ENCODE results near the gene CYFIP1. TPM values are rescaled to one million over a fixed set of nuclear protein-coding genes. Genes with fewer than 3 reads are reported as not detected.
A peak's percentile ranks its signal among the peaks of the same experiment; 100 is the strongest.

The CYFIP1 gene
- total RNA-seq, 1 donor = 107 TPM

- H3K36me3 ChIP-seq (ENCODE audit: insufficient read depth, low read length) = peaks cover 53% of the 10 kb centered on the region
- no peak overlapping the region for H3K27ac ChIP-seq (ENCODE audit: low read depth, low read length)
- H3K27me3 ChIP-seq (ENCODE audit: insufficient read depth, low read length) = no peaks in the 10 kb centered on the region
- H2AFZ ChIP-seq (ENCODE audit: low read length) = no peak overlapping the region
- DNase-seq (ENCODE audit: insufficient read length, low spot score, missing footprints) = peak; percentile 46
- no peaks in the 10 kb centered on the region for H3K4me1 ChIP-seq (ENCODE audit: insufficient read depth, low read length)
- no peak overlapping the region for H3K4me2 ChIP-seq (ENCODE audit: insufficient read depth, low read length)
- H3K79me2 ChIP-seq (ENCODE audit: insufficient read depth, low read length) = peaks cover 33% of the 10 kb centered on the region
- no peaks in the 10 kb centered on the region for H3K9me3 ChIP-seq (ENCODE audit: low read depth, low read length)
- TF ChIP-seq, protein P1, sequence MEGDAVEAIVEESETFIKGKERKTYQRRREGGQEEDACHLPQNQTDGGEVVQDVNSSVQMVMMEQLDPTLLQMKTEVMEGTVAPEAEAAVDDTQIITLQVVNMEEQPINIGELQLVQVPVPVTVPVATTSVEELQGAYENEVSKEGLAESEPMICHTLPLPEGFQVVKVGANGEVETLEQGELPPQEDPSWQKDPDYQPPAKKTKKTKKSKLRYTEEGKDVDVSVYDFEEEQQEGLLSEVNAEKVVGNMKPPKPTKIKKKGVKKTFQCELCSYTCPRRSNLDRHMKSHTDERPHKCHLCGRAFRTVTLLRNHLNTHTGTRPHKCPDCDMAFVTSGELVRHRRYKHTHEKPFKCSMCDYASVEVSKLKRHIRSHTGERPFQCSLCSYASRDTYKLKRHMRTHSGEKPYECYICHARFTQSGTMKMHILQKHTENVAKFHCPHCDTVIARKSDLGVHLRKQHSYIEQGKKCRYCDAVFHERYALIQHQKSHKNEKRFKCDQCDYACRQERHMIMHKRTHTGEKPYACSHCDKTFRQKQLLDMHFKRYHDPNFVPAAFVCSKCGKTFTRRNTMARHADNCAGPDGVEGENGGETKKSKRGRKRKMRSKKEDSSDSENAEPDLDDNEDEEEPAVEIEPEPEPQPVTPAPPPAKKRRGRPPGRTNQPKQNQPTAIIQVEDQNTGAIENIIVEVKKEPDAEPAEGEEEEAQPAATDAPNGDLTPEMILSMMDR (IDR thresholded peaks at IDR 0.05; ENCODE audit: extremely low read depth, low read depth, low read length) = no peak
- H3K4me3 ChIP-seq (ENCODE audit: insufficient read depth, low read length) = no peak overlapping the region
- peaks cover 14% of the 10 kb centered on the region for H4K20me1 ChIP-seq (ENCODE audit: insufficient read depth, low read length)
Observed at GRCh38 chr15:22936577-22937472, 43.3 kb downstream of the CYFIP1 start.

DNA sequence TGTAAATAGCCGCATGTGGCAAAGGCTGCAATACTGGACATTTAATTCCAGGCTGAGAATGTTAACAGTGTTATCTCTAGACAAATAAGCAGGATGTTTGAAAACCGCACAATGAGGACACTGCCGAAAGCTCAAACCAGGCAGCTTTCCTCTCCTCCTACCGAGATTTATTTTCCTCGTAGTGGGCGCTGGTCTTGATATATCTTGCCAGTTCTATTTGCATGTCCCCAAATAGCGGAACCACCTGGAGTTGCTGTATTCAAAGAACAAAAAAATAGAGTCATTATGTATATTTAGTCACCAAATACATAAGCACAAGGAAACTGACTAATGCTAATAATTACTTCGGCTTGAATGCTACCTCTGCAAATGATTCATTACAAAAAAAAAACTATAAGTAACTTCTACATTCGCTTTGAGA, 46.5 kb downstream of the CYFIP1 start:
- TF ChIP-seq, protein P1 (IDR thresholded peaks at IDR 0.05; ENCODE audit: extremely low read depth, low read depth, low read length) = no peak
- Histone ChIP-seq H3K4me3 (ENCODE audit: insufficient read depth, low read length) (no peak overlapping the region), H3K27me3 (ENCODE audit: insufficient read depth, low read length) (no peaks in the 10 kb centered on the region), H3K36me3 (ENCODE audit: insufficient read depth, low read length) (peaks cover 55% of the 10 kb centered on the region), H3K79me2 (ENCODE audit: insufficient read depth, low read length) (peaks cover 20% of the 10 kb centered on the region), H2AFZ (ENCODE audit: low read length) (no peak overlapping the region), H4K20me1 (ENCODE audit: insufficient read depth, low read length) (peaks cover 5% of the 10 kb centered on the region), H3K9me3 (ENCODE audit: low read depth, low read length) (no peaks in the 10 kb centered on the region), H3K27ac (ENCODE audit: low read depth, low read length) (no peak overlapping the region), H3K4me2 (ENCODE audit: insufficient read depth, low read length) (no peak overlapping the region), H3K4me1 (ENCODE audit: insufficient read depth, low read length) (peaks cover 5% of the 10 kb centered on the region)
- DNase-seq (ENCODE audit: insufficient read length, low spot score, missing footprints) = peak; percentile 58

GRCh38 chr15:22931784-22932536, 48.2 kb downstream of the CYFIP1 start:
- Histone ChIP-seq H2AFZ (ENCODE audit: low read length) (no peak overlapping the region), H3K4me1 (ENCODE audit: insufficient read depth, low read length) (peaks cover 5% of the 10 kb centered on the region), H3K79me2 (ENCODE audit: insufficient read depth, low read length) (peaks cover 18% of the 10 kb centered on the region), H4K20me1 (ENCODE audit: insufficient read depth, low read length) (peaks cover 5% of the 10 kb centered on the region), H3K4me3 (ENCODE audit: insufficient read depth, low read length) (no peak overlapping the region), H3K9me3 (ENCODE audit: low read depth, low read length) (no peaks in the 10 kb centered on the region), H3K27ac (ENCODE audit: low read depth, low read length) (no peak overlapping the region), H3K4me2 (ENCODE audit: insufficient read depth, low read length) (no peak overlapping the region), H3K36me3 (ENCODE audit: insufficient read depth, low read length) (peaks cover 47% of the 10 kb centered on the region), H3K27me3 (ENCODE audit: insufficient read depth, low read length) (no peaks in the 10 kb centered on the region)
- DNase-seq (ENCODE audit: insufficient read length, low spot score, missing footprints) = peak; percentile 55
- TF ChIP-seq, protein P1 (IDR thresholded peaks at IDR 0.05; ENCODE audit: extremely low read depth, low read depth, low read length) = no peak

Data from osteoblast (primary cell).